Neutrophil (primary cell): ENCODE data around the gene ADAM8.
"Not testable (repeated sequence)": the region's sequence is repeated elsewhere in the genome, so short reads cannot be mapped to it uniquely, and the experiment has no call there.

Experiments used
- H3K27ac ChIP-seq: fragments of 200-600 bp; sonication (generic); 2 replicates; pipeline ENCODE4 v1.5.1; 2016; ENCODE audit warnings: mild to moderate bottlenecking, moderate library complexity
- H3K27me3 ChIP-seq: fragments of 200-600 bp; sonication (generic); 2 replicates; pipeline ENCODE4 v1.6.0; 2016; ENCODE audit warnings: mild to moderate bottlenecking
- H3K36me3 ChIP-seq: fragments of 200-600 bp; sonication (generic); 2 replicates; pipeline ENCODE4 v1.5.1; 2017
- H3K4me1 ChIP-seq, 2 experiments: fragments of 200-600 bp in 1 of 2; sonication (generic) in 1 of 2; 1 replicate in 1 of 2; 2 replicates in 1 of 2; pipeline versions ENCODE4 v1.5.1 to v1.6.1; 2013 to 2016; ENCODE audit warnings: low read depth in 1 of 2, low read length in 1 of 2, mild to moderate bottlenecking in 1 of 2, moderate library complexity in 1 of 2; ENCODE audit not compliant: control insufficient read depth in 1 of 2, insufficient read depth in 1 of 2
- H3K4me3 ChIP-seq, 2 experiments: fragments of 200-600 bp in 1 of 2; sonication (generic) in 1 of 2; 1 replicate in 1 of 2; 2 replicates in 1 of 2; pipeline ENCODE4 v1.5.1; 2013 to 2016; ENCODE audit warnings: low read depth in 1 of 2, low read length in 1 of 2, mild to moderate bottlenecking in 1 of 2, moderate library complexity in 1 of 2
- H3K9me3 ChIP-seq: fragments of 200-600 bp; sonication (generic); 2 replicates; pipeline ENCODE4 v1.5.1; 2016
- TF ChIP-seq, protein P1 (sequence below): fragments of 200-600 bp; sonication (generic); IDR thresholded peaks from 2 replicates; pipeline ENCODE4 v1.5.1; 2016; ENCODE audit warnings: antibody characterized with exemption

The ADAM8 gene

GRCh38 chr10:133276435-133277201, at the start of gene ADAM8:
Gene ADAM8, minus strand, starts transcription at chr10:133276868. Its CDS starts 51 bp downstream, at chr10:133276817.
- peak within 1 kb of the TSS; percentile 96 to 100 for H3K4me3 ChIP-seq
- H3K27me3 ChIP-seq = no peaks in the 10 kb centered on the region
- peak within 1 kb of the TSS; percentile 100 for H3K27ac ChIP-seq
- H3K9me3 ChIP-seq = no peaks in the 10 kb centered on the region
- H3K36me3 ChIP-seq = peaks cover 45% of the 10 kb centered on the region
- H3K4me1 ChIP-seq = peaks cover 62 to 63% of the 10 kb centered on the region in 2 experiments
- TF ChIP-seq, protein P1, sequence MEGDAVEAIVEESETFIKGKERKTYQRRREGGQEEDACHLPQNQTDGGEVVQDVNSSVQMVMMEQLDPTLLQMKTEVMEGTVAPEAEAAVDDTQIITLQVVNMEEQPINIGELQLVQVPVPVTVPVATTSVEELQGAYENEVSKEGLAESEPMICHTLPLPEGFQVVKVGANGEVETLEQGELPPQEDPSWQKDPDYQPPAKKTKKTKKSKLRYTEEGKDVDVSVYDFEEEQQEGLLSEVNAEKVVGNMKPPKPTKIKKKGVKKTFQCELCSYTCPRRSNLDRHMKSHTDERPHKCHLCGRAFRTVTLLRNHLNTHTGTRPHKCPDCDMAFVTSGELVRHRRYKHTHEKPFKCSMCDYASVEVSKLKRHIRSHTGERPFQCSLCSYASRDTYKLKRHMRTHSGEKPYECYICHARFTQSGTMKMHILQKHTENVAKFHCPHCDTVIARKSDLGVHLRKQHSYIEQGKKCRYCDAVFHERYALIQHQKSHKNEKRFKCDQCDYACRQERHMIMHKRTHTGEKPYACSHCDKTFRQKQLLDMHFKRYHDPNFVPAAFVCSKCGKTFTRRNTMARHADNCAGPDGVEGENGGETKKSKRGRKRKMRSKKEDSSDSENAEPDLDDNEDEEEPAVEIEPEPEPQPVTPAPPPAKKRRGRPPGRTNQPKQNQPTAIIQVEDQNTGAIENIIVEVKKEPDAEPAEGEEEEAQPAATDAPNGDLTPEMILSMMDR = peak; percentile 5

- no peaks in the 10 kb centered on the region for H3K9me3 ChIP-seq
- H3K4me3 ChIP-seq = no peak overlapping the region
- H3K27me3 ChIP-seq = peaks cover 87% of the 10 kb centered on the region
- peaks cover 0 to 9% of the 10 kb centered on the region in 2 experiments for H3K4me1 ChIP-seq
- no peak overlapping the region for H3K27ac ChIP-seq
- TF ChIP-seq, protein P1 = no peak
- no peaks in the 10 kb centered on the region for H3K36me3 ChIP-seq
Measured at GRCh38 chr10:133326223-133326551, 49.5 kb upstream of the ADAM8 start.

- H3K36me3 ChIP-seq = no peaks in the 10 kb centered on the region
- H3K27ac ChIP-seq = no peak overlapping the region
- H3K4me1 ChIP-seq = peaks cover 0 to 9% of the 10 kb centered on the region in 2 experiments
- TF ChIP-seq, protein P1 = no peak
- H3K4me3 ChIP-seq = no peak overlapping the region
- no peaks in the 10 kb centered on the region for H3K9me3 ChIP-seq
- H3K27me3 ChIP-seq = peaks cover 87% of the 10 kb centered on the region
Measured at GRCh38 chr10:133325440-133326222, 49.0 kb upstream of the ADAM8 start.

- TF ChIP-seq, protein P1 = no peak
- H3K36me3 ChIP-seq = no peaks in the 10 kb centered on the region
- no peaks in the 10 kb centered on the region for H3K9me3 ChIP-seq
- H3K27ac ChIP-seq = no peak overlapping the region
- peaks cover 0 to 8% of the 10 kb centered on the region in 2 experiments for H3K4me1 ChIP-seq
- peaks cover 90% of the 10 kb centered on the region for H3K27me3 ChIP-seq
- no peak overlapping the region for H3K4me3 ChIP-seq
Measured at GRCh38 chr10:133324857-133325260, 48.2 kb upstream of the ADAM8 start.

DNA sequence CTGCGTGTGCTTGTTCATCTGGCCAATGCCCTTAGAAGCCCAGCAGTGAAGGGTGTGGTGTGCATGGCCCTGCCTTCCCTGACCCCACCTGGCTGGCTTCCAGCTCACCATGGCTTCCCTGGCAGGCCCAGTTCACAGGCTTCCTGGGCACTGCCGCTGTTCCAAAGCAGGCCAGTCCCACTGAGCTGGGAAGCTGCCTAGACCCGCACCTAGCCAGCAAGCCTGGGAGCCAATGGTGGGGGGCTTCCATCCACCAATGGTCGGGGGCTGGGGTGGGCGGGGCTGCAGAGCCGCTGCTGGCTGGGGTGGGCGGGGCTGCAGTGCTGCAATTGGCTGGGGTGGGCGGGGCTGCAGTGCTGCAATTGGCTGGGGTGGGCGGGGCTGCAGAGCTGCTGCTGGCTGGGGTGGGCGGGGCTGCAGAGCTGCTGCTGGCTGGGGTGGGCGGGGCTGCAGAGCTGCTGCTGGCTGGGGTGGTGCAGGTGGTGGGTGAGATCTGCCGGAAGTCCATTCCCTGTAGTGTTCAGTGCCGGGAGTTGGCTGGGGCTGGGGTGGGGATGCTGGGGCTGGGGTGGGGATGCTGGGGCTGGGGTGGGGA, 47.6 kb upstream of the ADAM8 start:
- Histone ChIP-seq H3K9me3 (no peaks in the 10 kb centered on the region), H3K36me3 (no peaks in the 10 kb centered on the region), H3K27ac (no peak overlapping the region), H3K4me3 (no peak overlapping the region), H3K4me1 (peaks cover 0 to 4% of the 10 kb centered on the region in 2 experiments), H3K27me3 (peaks cover 90% of the 10 kb centered on the region)
- TF ChIP-seq, protein P1 = no peak

DNA sequence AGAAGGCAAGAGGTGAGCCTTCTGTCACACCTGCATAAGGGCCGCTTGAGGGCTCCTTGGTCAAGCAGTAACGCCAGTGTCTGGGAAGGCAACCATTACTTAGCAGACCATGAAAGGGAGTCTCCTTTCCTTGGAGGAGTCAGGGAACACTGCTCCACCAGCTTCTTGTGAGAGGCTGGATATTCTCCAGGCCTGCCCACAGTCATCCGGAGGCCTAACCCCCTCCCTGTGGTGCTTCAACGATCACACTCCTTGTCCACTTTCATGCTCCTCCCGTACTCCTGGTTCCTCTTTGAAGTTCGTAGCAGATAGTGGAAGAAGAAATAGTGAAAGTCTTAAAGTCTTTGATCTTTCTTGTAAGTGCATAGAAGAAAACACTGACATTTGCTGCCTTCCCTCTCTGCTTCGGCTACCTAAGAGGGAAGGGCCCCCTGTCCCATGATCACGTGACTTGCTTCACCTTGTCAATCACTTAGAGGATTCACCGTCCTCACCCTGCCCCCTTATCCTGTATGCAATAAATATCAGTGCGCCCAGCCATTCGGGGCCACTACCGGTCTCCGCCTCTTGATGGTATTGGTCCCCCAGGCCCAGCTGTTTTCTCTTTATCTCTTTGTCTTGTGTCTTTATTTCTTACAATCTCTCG, 45.5 kb upstream of the ADAM8 start:
- H3K9me3 ChIP-seq, H3K27ac ChIP-seq, H3K36me3 ChIP-seq, H3K4me3 ChIP-seq, H3K4me1 ChIP-seq: not testable (repeated sequence)
- H3K27me3 ChIP-seq = peaks cover 80% of the 10 kb centered on the region

DNA sequence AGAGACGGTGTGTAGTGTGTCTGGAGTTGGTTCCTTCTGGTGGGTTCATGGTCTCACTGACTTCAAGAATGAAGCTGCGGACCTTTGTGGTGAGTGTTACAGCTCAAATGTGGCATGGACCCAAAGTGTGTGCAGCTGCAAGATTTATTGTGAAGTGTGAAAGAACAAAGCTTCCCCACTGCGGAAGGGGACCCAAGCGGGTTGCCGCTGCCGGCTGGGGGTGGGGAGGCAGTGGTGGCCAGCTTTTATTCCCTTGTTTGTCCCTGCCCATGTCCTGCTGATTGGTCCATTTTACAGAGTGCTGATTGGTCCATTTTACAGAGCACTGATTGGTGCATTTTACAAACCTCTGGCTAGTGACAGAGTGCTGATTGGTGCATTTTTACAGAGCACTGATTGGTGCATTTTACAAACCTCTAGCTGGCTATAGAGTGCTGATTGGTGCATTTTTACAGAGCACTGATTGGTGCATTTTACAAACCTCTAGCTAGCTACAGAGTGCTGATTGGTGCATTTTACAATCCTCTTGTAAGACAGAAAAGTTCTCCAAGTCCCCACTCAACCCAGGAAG, 44.3 kb upstream of the ADAM8 start:
- H3K9me3 ChIP-seq, H3K4me1 ChIP-seq, H3K27ac ChIP-seq, H3K36me3 ChIP-seq, H3K4me3 ChIP-seq: not testable (repeated sequence)
- H3K27me3 ChIP-seq = peaks cover 71% of the 10 kb centered on the region
